ENCODE data around the gene CHSY3.

The CHSY3 gene

DNA sequence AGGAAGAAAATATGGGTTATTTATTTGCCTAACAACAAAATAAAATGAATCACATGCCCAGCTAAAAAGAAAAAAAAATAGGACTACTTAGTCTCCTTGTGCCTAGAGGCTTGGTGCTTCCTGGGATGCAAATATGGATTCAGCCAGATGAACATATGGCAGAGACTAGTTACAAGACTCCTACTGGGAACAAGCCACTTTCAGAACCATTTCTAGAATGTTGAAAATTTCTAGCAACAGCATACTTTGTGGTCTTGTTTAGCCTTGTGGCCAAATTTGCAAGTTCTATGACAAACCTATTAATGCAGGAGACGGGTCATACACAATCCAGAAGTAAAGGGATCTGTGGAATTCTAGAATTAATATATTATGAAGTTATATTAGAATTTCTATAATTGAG, 198.7 kb downstream of the CHSY3 start:
- DNase-seq: no peak

DNA sequence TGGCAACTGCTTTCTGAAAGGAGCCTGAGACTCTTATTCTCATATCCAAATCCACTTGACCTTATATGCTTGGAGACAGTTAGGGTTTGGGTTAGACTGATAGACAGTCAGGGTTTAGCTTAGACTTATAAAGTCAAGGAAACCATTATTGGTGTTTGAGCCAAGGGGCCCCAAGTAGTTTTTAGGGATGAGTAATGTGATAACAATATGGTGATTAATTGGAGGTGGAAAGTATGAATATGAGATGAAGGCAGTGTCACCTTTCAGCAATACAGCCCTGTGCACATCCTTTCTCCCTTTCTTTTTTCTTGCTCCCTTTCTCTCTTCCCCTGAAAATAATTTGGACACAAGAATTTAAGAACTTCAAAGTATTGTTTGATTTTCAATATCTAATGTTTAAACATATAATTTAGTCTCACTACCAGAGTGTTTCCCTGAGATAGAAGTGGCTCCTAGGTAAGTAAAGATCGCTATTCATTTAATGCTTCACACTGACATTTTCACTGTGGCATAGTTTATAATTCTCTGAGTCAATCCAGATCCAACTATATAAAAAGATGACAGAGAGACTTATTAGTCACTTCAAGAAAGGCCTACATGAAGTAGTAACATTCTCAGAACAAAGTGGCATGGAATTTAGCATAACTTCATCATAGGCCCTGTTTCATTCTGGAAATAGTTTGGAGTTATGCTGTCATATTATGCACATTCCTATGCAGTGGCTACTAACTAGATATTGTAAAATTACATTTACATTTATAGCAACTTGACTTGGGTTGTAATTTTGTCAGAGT, 200.8 kb downstream of the CHSY3 start:
- no peak for DNase-seq

GRCh38 chr5:130106480-130106879, 202.2 kb downstream of the CHSY3 start:
- no peak for DNase-seq

- DNase-seq: no peak
Observed at GRCh38 chr5:130109152-130109551, 204.9 kb downstream of the CHSY3 start.

GRCh38 chr5:130110328-130110727, 206.1 kb downstream of the CHSY3 start:
- no peak for DNase-seq

DNA sequence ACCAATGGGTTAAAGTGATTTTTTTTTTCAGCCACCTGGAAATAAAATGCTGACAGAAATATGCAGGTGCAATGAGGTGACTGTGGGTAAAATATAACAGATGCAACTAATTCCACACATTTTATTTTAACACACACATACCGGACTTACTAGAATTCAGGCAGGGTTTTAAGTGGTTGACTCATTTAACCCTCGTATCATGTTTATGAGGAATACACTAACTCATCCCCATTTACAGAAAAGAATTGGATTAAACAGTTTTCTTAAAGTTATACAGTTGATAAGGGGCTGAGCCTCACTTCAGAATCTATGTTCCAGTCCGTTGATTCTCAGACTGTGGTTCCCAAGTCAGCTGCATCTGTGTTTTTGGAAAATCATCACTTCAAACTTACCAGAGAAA, 207.5 kb downstream of the CHSY3 start:
- no peak for DNase-seq

- DNase-seq: no peak
Observed at GRCh38 chr5:130112246-130112645, 208.0 kb downstream of the CHSY3 start.

GRCh38 chr5:130115686-130116085, 211.4 kb downstream of the CHSY3 start:
- DNase-seq: no peak

DNA sequence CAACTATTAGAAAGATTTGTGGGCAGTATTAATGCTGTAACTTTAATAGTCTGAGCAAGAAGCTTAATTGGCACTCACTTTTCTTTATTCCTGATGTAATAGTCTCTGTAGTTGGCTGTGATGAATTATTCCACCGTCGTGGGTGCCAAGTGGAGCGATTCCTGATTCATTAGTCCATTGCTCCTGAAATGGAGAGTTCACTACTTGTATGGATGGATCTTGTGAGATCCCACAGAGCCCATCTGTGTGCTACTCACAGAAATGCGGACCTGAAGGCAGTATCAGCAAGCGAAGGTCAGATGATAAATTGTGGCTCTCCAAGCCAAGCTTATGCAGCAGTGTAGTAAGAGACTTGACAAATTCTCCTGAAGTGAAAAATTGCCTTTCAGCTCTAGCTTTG, 212.2 kb downstream of the CHSY3 start:
- no peak for DNase-seq

DNA sequence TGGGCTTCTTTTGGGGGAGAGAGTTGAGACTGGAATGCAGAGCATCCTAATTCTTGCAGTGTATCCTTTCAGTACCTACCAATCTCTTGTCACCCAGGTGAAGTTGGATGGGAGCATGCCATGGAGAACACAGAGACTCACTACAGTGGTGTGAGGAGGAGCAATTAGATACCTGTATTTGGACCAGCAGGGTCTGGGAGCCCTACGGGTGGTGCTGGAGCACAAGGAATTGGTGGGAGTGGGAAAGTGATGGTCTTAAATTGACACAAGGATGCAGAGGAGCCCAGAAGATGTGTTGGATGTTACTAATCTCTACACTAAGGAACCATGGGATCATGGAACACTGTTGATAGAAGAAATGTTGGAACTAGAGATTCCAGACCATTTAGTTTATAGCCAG, 212.7 kb downstream of the CHSY3 start:
- DNase-seq: no peak

DNA sequence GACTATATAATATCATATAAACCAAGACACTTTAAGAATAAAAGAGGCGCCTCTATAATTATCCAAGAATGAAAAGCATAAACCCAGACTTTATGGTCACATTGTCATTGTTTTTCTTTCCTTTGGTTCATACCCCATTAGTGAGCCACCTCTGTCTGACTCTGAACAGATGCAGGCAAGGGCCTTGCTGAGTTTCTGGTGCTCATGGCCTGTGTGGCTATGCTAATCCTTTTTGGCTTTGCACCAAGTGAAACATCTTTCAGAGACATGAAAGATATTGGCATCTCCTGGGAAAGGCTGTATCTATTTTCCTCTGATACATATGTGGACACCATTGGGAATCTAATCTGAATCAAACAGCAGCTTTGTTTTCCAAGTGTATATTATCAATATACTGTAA, 222.5 kb downstream of the CHSY3 start:
- no peak for DNase-seq

- DNase-seq: no peak
Observed at GRCh38 chr5:130135506-130135905, 231.2 kb downstream of the CHSY3 start.

DNA sequence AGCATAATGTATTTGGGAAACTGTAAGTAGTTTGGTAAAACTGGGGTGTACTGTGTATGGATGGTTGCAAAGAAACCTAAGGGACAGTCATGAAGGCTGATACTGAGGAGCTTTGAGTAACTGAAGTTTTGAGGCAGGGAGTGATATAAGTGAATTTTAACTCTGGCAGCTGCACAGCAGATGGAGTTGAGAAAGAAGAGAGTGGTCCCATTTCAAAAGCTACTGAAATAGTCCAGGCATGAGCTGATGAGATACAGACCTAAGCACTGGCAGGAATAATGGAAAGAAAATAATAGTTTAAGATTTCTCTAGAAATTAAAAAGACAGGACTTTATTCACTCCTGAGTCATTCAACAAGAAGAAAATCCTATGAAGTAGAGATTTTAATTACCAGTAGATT, 232.0 kb downstream of the CHSY3 start:
- DNase-seq: no peak

DNA sequence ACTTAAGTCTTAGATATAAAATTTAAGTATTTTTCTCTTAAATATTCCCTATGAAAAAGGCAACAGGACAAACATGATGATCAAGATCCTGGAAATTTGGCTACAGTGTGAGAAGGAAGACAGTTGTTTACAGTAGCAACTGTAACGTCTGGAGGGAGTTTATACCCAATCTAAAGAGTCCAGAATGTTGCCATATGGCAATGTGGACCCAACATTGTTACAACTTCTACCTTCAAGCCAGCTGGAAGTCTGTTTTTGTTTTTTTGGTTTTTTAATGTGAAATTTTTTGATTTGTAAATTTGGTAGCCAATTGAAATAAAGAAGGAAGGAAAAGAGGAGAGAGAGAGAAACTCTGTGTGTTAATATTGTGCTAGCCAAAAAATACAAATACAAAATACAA, 233.4 kb downstream of the CHSY3 start:
- DNase-seq: no peak

DNA sequence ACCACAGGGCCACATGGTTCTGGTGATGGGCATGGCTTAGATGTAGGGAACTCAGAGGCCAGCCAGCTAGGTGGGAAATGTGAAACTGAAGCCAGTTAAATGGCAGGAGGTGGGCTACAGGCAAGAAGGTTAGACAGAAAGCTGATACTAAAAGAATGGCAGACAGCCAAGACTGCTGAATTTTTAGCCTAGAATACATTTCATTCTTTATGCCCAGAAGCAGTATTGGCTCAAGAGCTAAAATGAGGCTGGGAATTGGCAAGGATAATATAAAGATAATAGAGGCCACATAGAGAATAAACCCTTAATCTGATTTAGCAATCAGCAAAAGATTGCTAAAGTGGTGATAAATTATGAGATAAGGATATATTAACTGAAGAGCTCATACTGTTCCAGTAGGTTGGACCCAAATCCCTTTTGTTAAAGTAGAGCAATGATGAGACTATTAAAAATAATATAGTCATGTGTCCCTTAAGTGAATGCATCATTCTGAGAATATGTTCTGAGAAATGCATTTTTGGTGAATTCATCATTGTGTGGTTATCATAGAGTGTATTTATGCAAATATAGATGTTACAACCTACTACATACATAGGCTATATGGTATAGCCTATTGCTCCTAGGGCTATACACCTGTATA, 234.3 kb downstream of the CHSY3 start:
- no peak for DNase-seq

- no peak for DNase-seq
Observed at GRCh38 chr5:130141659-130142320, 237.5 kb downstream of the CHSY3 start.

DNA sequence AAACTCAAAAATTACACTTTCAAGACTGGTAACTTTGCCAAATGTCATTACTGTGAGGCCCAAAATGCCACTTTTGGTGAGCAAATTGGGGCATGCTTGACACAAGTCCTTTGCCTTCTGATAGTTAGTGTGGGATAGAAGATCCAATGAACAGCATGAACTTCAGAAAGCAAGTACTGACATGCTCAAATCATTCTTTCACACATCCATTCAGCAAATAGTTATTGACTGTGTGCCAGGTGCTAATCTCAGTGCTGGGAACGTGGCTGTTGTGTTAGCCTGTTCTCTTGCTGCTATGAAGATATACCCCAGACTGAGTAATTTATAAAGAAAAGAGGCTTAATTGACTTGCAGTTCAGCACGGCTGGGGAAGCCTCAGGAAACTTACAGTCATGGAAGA, 247.0 kb downstream of the CHSY3 start:
- DNase-seq: no peak

DNA sequence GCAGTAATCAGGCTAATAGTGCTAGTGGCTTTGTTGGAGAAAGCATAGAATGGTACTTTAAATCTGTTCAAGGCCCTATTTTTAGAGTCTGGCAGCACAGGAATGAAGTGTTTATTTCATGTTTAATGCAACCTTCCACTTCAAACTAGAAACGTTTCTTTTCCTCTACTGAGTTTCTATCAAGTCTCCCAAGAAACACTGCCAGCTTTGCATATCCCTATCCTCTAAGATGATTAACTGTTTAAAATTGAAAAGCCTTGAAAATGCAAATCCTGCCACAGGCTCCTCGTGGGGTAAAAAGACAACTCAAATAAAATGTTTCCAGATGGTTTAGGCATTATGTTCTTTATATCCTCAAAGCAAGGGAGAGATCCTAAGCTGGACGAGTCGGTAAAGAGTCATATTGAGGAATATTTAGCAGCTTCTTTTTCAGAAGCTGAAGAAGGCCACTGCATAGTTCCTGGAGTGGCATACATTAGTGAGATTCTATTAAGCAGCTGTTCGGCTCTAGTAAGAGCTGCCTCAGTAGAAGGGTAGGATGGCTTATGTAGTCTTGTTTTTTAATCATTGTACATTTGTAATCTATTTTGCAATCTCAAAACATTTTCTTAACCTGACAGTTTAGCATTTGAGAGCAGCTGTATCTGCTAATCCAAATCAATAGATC, 251.2 kb downstream of the CHSY3 start:
- no peak for DNase-seq

DNA sequence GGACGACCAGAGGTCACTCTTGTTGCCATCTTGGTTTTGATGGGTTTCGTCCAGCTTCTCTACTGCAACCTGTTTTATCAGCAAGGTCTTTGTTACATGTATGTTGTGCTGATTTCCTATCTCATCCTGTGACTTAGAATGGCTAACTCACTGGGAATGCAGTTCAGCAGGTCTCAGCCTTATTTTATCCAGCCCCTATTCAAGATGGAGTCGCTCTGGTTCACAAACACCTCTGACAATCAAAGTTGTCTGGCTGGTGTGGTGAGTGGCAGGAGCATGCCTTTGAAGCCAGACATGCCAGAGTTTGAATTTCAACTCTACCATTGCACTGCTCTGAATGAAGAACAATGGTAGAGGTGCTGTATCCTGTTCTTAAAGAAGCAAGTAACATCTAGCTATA, 253.8 kb downstream of the CHSY3 start:
- no peak for DNase-seq

GRCh38 chr5:130159968-130160367, 255.7 kb downstream of the CHSY3 start:
- no peak for DNase-seq

- DNase-seq: no peak
Observed at GRCh38 chr5:130164966-130165365, 260.7 kb downstream of the CHSY3 start.

DNA sequence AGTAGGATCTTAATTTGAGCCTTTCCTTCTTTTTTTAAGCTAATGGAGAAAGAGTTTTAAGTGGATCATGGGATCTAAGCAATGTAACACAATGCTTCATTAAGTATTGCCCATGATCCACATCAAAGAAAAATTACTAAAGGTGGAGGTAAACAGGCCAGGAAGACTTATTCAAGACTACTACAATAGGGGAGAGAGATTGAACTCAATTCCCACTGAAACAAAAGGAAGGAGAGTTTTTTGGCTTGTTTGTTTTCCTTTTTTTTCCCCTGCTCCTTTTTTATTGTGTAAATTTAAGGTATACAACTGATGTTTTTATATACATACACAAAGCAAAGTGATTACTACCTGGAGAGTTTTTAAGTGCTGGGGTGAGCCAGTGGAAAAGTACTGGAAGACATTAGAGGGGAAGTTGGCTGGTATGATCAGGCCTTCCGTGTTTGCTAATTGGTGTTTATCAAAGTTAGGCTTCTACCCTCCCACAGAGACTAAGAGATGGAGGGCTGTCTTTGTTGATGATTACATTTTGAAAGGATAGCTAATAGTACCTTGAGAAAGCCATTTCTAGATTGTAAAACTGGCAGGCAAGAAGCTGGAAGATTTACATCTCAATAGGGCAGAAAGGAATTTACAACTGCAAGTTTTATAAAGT, 262.7 kb downstream of the CHSY3 start:
- no peak for DNase-seq

DNA sequence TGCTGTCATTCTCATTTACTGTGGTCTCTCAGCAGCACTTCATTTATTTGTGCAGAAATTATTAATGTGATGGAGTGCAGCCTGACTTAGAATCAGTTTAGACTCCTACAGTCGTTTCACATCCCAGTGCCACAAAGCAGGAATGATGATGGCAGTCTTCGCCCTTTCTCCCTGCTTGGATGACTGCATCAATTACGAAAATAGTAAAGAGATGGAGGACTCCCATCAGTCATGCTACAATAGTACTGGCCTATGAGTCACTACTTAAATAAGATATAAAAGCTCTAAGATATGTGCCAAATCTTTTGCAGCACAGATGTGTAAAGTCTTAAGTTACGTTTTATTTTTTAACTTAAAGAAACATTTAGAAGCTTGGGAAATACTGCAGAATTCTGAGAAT, 263.9 kb downstream of the CHSY3 start:
- no peak for DNase-seq

Data from activated CD8-positive, alpha-beta memory T cell treated with anti-CD3 and anti-CD28 coated beads, Interleukin-2, amount 50 U/mL, for 48 hours (primary cell).